GM12892 (cell line): ENCODE measurements around the gene MOB3B.

Source experiments
- POLR2A ChIP-seq: IDR thresholded peaks from 2 replicates; pipeline ENCODE4 v1.6.1; 2011; ENCODE audit warnings: low read depth, low read length, control low read depth
- POLR2AphosphoS5 ChIP-seq: IDR thresholded peaks from 2 replicates; pipeline ENCODE4 v1.6.1; 2011; ENCODE audit warnings: low read depth, low read length, control low read depth
- TAF1 ChIP-seq: IDR thresholded peaks from 2 replicates; pipeline ENCODE4 v1.6.1; 2011; ENCODE audit warnings: low read depth, mild to moderate bottlenecking, control low read depth, low read length, borderline replicate concordance

DNA sequence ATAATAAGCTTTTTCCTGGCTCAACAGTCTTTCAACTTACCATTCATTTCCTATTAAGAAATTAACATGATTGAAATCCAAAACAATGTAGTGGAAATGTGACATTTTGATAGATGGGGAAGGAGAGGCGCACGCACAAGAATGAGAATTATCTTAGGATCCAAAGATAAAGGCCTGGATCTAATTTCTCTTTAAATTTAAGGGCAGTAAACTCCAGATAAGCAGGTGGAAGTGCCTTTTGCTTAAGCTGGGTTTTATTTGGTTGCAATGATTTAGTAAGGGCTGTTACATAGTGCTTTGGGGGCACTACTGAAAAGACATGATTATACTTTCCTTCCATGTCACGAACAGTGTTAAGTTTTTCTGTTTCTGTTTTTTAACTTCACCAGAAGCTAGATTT is 250.0 kb downstream of the MOB3B start:
- TF ChIP-seq POLR2AphosphoS5 = no peak
- no peak for TF ChIP-seq POLR2A
- TF ChIP-seq TAF1 = no peak
